GM12873 (cell line): ENCODE results near the gene KLHL29.

ENCODE experiments used
- TF ChIP-seq, protein P1 (sequence below): IDR thresholded peaks from 2 replicates; pipeline ENCODE4 v1.5.1; 2012; ENCODE audit warnings: low read depth, mild to moderate bottlenecking, moderate library complexity, low read length, control low read depth; ENCODE audit not compliant: insufficient read depth; ENCODE audit errors: missing control alignments

The KLHL29 gene

DNA sequence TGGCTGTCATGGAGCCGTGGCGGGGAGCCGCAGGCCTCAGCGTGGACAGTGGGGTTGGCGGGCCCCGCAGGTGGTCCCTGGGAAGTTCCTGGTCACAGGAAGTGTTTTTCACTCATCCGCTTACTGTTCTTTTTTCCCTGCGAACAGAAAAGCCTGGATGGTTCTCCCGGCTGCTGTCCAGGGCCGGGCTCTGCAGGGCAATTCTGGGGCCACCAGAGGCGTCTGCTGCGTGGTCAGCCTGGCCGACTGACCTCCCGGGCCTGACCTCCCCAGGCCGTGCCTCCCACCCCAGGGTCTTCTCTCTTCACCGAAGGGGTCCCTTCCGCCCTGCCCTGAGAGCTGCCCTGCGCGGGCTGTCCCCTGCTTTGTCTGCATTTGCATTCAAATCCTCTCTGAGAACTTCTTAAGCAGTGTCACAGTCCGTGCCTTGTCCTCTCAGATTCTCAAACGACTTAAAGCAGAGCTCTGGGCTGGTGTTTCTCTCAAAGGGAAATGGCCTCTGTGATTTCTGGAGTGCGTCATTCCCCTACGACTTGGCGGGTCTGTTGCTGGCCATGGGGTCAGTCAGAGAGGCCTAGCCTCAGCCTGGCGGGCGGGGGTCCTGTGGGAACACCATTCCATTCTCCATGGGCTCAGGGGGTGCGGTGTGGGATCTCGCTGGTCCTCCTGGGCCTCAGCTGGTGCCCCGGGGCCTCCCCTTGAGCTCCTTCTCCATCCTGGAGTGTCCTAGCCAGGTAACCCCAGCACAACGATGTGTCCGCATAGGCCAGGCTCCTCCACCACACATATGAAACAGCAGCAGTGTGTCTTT is 38.3 kb downstream of the KLHL29 start:
- TF ChIP-seq, protein P1, sequence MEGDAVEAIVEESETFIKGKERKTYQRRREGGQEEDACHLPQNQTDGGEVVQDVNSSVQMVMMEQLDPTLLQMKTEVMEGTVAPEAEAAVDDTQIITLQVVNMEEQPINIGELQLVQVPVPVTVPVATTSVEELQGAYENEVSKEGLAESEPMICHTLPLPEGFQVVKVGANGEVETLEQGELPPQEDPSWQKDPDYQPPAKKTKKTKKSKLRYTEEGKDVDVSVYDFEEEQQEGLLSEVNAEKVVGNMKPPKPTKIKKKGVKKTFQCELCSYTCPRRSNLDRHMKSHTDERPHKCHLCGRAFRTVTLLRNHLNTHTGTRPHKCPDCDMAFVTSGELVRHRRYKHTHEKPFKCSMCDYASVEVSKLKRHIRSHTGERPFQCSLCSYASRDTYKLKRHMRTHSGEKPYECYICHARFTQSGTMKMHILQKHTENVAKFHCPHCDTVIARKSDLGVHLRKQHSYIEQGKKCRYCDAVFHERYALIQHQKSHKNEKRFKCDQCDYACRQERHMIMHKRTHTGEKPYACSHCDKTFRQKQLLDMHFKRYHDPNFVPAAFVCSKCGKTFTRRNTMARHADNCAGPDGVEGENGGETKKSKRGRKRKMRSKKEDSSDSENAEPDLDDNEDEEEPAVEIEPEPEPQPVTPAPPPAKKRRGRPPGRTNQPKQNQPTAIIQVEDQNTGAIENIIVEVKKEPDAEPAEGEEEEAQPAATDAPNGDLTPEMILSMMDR, result no peak

DNA sequence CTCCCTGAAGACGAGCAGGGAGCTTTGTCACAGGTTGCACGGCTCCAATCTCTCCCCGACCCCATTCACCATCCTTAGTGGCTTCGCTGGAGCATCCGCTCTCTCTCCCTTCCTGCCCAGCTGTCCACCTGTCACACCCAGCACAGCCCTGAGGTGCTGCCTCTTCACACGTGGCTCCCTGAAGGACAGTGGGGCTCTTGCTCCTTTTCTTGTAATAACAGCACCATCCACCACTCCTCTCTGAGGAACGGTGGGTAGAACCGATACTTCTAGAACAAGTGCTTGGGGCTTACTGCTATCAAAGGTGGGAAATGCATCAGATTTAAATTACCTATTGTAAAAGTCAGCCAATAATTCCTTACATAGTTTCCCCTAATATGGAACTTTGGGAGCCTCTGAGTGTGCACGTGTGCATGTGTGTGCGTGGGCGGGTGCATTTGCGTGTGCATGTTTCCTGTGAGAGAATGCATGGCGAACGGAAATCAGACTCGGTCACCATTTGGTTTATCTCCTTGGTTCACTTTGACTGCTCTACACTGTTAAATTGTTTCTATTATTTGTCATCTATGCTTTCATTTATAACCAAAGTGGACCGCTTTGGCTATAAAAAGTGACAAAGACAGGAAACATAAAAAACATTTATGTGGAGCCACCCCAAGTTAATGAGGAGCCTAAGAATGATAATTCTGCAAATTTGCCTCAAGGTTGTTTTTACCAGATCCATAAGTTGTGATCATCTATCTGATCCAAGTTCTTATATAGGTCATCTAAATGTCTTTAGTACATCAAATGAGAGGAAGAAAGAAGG is 39.1 kb downstream of the KLHL29 start:
- TF ChIP-seq, protein P1, result no peak

DNA sequence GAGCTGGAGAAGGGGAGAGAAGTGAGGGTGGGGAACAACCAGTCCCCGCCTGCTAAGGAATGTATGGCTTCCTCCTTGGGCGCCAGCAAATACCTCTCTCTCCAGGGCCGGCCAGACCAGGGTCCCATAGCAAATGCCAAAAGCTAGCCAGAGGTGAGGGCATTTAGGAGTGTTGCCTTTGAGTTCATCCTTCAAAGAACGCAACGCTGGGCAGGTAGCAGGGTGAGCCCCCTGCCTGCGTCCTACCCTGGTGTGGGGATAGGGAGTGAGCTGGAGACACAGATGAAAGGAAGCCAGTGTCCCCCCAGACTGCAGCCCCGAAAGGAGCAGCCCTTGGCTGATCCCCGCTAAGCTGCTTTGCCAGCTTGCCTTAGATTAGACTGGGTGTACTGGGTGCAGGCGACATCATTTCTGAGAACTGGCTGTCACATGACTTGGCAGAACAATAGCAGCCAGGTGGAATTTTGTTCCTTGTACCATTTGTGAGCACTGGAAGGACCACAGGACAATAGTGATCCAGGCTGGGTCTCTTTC is 40.4 kb downstream of the KLHL29 start:
- TF ChIP-seq, protein P1, result no peak

DNA sequence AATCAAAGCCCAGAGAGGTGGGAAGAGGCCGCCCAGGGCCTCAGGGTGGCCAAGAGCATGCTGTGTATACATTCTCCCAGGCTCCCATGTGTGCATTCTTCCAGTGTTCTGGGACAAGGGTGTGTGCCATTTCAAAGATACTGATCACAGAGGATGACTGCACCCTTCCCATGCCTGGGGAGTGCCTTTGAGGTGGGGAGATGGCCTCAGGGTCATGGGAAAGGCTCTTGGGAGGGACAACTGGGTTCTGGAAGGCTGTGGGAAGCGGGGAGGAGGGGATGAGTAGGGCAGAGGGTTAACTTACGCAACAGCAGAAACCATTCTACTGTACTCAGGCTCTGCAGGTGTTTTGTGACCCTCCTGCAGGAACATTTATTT is 40.9 kb downstream of the KLHL29 start:
- TF ChIP-seq, protein P1, result no peak

DNA sequence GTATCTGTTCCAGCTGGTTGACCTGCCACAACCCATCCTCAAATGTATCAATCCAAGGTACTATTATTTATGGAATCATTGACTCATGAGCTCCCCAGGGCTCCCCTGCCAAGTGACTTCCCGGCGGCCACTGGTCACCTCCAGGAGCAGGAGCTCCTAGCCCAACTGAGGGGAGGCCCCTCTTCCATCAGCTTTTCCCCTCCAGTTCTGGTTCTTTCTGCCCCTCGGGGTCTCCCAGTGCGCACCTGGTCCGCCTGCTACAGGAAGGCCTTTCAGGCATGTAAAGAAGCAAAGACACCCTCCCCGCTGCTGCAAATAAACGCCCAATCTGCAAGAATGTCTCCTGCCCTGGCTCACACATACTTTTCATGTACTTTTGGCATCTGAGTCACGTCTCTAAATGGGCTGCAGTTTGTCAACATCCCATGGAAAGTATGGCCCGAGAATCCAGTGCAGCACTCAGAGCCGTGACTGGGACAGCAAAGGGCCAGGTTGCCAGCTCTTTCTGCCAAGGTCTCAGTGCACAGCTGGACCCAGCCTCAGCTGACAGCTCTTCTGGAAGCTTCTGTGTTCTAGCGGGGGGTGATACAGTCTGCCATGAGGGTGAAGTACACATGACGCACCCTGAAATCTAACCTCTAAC is 41.4 kb downstream of the KLHL29 start:
- TF ChIP-seq, protein P1, result no peak

- TF ChIP-seq, protein P1, result no peak
Observed at GRCh38 chr2:23427350-23427749, 42.4 kb downstream of the KLHL29 start.

- TF ChIP-seq, protein P1, result no peak
Observed at GRCh38 chr2:23427976-23428375, 43.0 kb downstream of the KLHL29 start.
